ENCODE measurements around the gene NALCN.

DNA sequence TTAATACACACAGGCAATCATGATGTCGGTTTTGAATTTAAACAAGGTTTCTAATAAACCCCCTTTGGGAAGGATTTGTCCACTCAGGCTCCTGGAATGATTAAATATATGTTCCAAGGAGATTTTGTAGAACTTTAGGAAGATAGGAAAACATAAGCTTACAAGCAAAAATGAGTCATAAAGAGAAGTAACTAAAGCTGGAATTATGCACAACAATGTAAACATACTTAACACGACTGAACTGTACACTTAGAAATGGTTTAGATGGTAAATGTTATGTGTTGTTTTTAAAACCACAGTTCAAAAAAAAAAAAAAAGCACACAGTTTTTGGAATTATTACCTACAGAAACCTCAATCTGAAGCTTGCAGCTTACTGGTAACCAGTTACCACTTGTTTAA lies 304.4 kb downstream of the NALCN start:
- TF ChIP-seq CTCF (IDR thresholded peaks at IDR 0.05) (no peak), POLR2A (IDR thresholded peaks at IDR 0.05) (no peak), POLR2AphosphoS5 (IDR thresholded peaks at IDR 0.05) (no peak), EP300 (IDR thresholded peaks at IDR 0.05; ENCODE audit: low read depth) (no peak)
